HG02759 (cell line): Measurements from ENCODE around the gene NME4.
"Not testable (repeated sequence)": the region's sequence is repeated elsewhere in the genome, so short reads cannot be mapped to it uniquely, and the experiment has no call there.

ENCODE experiments used
- ATAC-seq: cut with Tn5 transposase; IDR thresholded peaks from one replicate; pipeline ENCODE4 v1.9.1; 2021; ENCODE audit warnings: mild to moderate bottlenecking, moderate library complexity; ENCODE audit not compliant: unreplicated experiment

Gene NME4

DNA sequence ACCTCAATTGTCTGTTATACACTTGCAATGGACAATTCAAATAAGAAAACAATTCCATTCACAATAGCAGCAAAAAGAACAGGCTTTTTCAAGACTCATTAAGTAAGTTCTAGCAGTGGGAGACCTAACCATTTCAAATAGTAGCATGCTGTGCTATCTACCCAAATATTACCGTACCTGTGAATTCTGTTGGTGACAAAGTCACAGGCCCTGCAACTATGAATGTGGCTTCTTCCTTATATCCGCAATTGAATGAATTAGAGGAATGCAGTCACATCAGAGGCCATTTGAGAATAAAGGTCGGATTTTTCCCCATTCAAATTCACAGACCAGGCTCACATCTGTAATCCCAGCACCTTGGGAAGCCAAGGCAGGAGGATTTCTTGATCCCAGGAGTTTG, 800 bp upstream of the NME4 start:
- ATAC-seq, result no peak

DNA sequence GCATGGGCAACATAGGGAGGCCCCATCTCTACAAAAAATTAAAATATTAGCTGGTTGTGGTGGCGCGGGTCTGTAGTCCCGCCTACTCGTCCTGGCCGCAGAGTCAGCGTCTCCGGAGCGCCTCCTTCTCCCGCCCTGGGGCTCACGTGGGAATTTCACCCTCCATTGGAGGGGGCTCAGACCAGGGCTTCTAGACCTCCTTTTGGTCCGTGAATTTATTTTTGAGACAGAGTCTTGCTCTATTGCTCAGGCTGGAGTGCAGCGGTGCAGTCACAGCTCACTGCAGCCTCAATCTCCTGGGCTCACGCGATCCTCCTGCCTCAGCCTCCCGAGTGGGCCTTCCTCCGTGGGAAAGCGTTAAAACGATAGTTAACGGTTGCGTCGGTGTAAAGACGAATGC, 394 bp upstream of the NME4 start:
- no peak for ATAC-seq

DNA sequence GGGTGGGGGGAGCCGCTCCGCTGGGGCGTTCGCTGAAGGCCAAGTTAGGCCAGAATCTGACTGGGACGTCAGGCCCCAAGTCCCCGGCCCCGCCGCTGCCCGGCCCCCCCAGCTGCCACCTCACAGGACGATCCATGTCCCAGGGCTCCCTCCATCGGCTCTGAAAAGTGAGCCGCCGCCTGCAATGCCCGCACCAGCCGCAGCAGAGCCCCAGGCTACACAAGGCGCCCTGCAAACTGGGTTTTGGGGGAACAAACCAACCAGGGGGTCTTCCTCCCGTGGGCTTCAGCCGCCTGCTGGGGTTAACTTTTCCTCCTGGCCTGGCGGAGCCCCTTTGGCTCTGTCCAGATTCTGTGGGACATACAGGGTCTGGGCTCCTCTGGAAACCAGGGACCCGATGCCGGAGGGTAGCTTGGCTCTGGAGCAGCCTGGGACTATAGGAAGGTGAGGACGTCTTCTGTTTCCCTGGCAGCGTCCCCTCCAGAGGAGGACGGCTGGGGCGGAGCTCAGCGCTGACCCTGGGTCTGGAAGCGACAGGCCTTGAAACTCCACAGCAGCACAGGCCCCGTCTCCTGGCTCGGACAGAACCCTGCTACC, 835 bp downstream of the NME4 start:
- no peak for ATAC-seq

DNA sequence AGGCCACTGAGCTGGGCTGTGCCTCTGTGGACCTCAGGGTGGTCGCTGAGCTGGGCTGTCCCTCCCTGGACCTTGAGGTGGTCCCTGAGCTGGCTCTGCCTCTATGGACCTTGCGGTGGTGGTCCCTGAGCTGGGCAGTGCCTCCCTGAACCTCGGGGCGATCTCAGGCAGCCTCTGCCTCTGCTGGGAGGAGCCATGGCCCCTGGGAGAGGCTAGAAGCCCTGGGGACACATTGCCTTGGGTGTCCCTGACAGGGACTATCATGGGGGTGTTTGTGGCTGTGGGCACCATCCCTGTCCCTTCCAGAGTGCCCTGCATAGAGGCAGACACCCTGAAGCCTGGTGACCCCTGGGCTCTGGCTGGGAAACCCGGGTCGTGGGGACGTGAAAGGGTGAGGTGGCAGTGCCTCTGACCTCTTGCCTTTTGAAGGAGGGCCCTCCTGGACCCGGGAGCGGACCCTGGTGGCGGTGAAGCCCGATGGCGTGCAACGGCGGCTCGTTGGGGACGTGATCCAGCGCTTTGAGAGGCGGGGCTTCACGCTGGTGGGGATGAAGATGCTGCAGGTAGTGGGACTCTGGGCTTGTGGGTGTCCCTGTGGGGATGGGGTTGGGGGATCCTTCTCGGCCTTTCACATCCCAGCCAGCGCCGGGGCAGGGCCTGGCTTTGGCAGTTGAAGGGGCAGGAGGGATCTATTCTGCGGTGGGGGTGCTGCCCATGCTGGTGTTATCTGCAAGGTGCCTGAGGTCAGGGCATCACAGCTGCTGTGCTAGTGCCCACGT, 1.8 kb downstream of the NME4 start:
- ATAC-seq, result no peak

DNA sequence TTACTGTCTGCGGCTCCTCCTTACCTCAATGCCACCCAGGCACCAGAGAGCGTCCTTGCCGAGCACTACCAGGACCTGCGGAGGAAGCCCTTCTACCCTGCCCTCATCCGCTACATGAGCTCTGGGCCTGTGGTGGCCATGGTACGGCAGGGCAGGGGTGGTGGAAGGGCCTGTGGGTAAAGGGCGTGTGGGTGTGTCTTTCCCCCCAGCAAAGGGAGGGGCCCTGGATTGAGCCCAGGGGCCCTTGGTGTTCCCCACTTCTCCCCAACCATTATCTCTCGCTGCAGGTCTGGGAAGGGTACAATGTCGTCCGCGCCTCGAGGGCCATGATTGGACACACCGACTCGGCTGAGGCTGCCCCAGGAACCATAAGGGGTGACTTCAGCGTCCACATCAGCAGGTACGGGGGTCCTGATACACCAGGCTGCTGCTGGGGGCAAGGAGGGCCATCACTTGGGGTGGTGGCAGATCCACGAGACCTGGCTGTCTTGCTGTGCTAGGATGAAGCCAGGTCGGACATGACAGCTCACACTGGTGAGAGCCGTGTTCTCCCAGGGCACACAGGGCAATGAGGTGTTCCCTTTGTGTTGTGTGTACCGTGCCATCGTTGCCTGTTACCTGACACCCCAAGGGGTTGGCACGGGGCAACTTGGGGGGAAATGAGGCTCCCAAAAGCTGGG, 2.5 kb downstream of the NME4 start:
- ATAC-seq, result no peak

DNA sequence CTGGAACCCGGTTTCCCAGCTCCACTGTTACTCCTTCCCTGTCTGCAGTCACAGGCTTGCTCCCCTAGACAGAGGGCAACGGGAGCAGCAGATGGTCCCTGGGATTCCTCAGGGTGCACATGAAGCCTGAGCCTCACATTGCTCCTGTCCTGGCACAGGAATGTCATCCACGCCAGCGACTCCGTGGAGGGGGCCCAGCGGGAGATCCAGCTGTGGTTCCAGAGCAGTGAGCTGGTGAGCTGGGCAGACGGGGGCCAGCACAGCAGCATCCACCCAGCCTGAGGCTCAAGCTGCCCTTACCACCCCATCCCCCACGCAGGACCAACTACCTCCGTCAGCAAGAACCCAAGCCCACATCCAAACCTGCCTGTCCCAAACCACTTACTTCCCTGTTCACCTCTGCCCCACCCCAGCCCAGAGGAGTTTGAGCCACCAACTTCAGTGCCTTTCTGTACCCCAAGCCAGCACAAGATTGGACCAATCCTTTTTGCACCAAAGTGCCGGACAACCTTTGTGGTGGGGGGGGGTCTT, 3.1 kb downstream of the NME4 start:
- no peak for ATAC-seq

DNA sequence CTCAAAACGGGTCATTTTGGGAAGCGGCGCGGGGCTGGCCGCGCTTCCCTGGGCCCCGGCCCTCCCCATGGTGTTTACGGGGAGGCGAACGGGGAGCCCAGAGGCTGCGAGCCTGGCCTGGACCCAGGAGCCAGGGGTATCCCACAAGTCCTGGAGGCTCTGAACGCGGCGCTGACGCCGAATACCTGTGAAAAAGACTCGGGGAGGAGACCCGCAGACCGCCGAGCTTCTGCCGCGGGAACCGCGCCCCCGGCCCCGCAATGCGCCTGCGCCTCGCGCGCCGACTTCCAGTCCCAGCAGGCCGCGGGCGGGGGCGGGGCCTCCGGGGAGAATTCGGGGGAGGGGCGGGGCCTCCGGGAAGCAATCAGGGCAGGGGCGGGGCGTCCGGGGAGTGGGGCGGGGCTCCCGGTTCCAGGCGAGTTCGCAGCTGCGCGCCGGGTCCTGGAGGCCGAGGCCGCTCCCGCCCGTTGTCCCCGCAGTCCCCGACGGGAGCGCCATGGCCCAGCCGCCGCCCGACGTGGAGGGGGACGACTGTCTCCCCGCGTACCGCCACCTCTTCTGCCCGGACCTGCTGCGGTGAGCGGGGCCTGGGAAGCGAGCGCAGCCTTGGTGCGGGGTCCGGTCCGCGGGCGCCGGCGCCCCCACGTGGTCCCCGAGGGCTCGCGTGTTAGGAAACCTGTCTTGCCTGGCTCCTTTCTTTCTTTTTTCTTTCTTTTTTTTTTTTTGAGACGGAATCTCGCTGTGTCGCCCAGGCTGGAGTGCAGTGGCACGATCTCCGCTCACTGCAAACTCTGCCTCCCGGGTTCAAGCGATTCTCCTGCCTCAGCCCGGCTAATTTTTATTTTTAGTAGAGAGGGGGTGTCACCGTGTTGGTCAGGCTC, 4.7 kb downstream of the NME4 start, which contains the start of gene DECR2:
DECR2 (plus strand) TSS at position 418 of the 881 bp plus-strand sequence; CDS start at position 497, 79 bp downstream.
- ATAC-seq, result peak; percentile 72

DNA sequence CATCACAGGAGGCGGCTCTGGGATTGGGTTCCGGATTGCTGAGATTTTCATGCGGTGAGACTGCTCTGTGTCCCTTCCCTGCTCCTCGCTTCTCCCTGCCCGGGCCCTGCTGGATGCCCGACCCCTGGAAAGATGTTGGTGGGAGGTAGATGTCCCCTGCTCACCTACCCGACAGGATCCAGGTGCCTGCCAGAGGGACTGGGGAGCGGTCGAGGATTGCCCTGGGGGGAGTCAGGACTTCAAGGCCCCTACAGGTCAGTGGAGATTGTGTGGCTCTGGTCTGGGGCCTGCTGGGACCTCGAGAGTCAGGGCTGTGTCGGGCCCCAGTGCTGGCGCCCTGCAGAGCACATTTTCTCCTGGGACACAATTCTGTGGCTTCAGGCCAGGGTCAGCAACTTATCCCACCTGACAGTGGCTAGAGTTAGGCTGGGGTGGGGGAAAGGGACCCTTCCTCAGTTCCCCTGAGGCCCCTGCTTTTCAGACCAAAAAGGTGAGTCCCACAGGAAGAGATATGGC, 8.0 kb downstream of the NME4 start:
- ATAC-seq, result no peak

DNA sequence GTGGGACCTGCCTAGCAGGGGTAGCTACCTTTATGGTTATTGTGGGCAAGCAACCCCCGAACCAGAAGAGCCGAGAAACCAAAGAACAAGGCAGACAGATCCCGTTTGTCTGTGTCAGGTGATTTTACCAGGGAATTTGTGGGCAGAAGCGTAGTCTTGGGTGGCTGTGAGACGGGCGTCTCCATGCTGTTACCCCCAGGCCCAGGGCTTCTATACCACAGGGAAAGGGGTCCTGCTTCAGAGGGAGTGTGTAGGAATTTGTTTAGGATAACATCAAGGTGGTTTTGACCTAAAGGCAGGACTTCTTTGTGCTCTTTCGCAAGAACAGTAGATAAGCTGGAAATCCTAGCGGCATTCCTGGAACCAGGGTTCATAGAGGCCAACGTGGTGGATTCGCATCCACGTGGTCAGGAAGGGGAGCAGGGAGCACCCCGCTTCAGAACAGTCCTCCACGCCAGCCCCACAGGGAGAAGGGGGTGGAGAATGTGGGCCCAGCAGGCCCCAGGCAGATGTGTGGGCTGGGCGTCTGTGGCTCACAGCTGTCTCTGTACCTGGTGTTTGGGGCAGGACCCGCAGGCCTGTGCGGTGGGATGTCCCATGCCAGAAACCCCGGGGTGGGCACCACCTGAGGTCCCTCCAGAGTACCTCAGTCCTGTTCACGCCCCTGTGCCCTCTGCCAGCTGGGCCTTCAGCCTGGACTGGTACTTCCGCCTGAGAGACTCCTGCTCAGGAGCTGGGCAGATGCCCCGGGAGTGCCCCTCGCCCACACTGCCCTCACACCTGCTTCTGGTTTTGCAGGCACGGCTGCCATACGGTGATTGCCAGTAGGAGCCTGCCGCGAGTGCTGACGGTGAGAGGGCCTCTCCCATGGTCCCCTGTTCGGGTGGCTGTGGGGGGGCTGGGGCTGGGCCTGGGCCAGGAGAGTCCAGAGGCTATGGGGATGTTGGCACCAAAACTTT, 8.8 kb downstream of the NME4 start:
- no peak for ATAC-seq

DNA sequence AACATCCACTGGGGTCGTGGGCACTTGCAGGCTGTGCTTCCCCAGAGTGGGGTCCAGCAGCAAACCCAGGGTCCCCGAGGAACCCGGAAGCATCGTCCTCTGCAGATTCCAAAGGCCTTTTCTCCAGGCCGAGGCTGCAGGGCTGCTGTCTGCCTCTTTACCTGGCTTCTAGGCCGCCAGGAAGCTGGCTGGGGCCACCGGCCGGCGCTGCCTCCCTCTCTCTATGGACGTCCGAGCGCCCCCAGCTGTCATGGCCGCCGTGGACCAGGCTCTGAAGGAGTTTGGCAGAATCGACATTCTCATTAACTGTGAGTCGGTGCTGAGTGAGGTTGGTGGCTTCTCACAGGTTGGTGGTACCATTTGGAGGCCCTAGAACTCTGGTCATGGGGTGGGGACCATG, 10.3 kb downstream of the NME4 start:
- no peak for ATAC-seq

DNA sequence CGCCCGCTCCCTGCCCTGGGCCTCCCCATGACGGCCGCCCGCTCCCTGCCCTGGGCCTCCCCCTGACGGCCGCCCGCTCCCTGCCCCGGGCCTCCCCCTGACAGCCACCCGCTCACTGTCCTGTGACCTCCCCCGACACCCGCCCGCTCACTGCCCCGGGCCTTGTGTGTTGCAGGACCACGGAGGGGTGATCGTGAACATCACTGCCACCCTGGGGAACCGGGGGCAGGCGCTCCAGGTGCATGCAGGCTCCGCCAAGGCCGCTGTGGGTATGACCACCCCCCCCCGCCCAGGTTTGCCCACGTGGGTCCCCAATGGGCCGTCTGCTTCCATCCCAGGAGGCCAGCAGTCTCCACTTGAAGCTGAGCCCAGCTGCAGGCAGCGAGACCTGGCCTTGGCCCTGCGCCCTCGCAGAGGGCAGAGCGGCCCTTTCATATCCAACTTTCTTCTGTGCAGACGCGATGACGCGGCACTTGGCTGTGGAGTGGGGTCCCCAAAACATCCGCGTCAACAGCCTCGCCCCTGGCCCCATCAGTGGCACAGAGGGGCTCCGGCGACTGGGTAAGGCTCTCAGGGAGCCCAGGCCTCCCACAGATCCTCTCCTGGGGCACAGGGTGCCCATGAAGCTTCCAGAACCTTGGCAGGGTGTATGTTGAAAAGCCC, 13.6 kb downstream of the NME4 start:
- no peak for ATAC-seq

DNA sequence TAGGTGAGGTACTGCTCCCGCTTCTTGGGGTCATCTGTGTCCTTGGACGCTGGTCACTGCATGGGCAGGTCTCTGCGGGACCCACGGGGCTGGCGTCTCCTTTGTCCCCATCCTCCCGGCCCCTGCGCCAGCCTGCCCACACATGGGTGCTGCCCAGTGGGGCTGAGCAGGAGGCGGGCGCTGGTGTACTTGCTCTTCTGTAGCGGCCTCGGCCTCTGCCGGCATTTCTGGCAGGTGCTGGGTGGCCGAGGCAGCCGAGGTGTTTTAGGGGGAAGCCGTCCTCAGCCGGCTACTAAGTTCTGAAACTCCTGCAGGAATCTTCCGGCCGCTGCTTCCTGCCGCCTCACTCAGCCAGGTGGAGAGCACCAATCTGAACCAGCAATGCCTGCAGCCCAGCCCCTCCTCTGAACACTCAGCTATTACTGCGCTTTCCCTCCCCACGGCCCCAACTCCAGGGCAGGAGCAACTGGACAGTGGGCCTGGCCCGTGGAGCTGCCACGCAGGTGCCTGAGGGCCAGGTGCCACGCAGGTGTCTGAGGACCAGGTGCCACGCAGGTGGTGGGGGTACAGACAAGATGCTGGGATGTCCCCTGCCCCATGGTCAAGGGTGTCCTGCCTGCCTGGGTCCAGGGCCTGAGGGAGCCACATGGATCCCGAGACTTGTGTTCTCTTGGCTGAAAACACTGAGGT, 14.7 kb downstream of the NME4 start:
- no peak for ATAC-seq

DNA sequence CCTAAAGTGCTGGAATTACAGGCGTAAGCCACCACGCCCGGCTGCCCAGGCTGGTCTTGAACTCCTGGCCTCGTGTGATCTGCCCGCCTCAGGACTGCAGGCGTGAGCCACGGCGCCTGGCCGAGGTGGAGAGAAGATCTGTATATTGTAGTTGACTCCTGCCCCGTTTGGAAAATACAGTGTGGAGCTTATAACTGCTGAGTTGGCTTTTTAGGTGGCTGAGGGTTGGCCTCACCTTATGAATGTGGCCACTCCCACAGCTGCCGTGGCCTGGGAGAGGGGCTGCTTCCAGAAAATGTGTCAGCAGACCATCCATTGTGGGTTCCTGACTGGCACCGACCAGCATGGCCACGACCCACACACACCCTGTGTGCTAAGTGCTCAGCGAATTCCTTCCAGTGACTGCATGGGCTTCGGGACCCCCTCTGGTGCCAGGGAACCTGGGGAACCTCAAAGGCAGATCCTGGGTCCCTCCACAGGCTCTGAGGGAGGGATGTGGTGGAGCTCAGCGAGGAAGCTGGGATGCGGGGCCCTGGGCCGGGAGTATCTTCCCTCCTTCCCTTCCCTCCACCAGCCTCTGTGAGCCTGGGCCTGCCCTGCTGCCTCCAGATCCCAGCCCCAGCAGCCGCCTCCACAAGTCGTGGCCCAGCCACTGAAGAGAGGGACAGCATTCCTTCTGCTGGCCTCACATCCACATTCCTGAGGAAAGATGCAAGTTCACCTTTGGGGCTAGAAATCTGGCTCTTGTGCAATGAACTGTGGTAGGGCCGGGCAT, 17.6 kb downstream of the NME4 start:
- no peak for ATAC-seq

DNA sequence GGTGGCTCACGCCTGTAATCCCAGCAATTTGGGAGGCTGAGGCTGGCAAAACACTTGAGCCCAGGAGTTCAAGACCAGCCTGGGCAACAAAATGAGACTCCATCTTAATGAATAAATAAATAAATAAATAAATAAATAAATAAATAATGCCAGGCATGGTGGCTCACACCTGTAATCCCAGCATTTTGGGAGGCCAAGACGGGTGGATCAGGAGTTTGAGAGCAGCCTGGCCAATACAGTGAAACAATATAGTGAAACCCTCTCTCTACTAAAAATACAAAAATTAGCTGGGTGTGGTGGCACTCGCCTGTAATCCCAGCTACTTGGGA, 18.1 kb downstream of the NME4 start:
- not testable (repeated sequence) for ATAC-seq

DNA sequence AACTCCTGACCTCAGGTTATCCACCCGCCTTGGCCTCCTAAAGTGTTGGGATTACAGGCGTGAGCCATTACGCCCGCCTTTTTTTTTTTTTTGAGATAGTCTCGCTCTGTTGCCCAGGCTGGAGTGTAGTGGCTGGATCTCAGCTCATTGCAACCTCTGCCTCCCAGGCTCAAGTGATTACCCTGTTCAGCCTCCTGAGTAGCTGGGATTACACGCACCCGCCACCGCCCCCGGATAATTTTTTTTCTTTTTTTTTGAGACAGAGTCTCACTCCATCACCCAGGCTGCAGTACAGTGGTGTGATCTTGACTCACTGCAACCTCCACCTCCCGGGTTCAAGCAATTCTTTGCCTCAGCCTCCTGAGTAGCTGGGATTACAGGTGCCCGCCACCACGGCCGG, 25.2 kb downstream of the NME4 start:
- not testable (repeated sequence) for ATAC-seq

DNA sequence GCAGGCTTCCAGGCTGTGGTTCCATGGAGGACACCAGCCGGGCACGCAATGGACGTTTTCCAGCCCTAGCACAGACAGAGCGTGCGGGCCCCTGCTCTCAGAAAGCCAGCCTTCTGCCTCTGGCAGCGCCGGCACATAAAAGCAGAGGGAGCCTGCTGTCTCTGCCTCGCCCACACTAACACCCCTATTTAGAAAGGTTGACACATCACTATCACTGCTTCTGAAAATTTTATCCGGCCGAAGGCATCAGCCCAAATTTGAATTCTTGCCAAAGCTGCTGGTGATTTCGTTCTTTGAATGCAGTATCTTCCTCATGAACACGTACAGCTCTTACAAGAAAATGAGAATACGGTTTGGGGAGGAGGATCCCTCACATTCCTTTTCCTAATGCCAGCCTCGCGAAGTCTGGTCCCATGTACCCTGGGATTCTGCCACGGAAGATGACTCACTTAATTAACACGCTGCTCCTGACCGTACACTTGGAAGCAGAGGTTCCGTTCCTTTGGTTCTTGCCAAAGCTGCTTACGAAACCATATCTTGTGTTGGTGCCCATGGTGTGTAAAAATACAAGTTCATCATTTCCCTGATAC, 27.1 kb downstream of the NME4 start:
- ATAC-seq, result no peak

DNA sequence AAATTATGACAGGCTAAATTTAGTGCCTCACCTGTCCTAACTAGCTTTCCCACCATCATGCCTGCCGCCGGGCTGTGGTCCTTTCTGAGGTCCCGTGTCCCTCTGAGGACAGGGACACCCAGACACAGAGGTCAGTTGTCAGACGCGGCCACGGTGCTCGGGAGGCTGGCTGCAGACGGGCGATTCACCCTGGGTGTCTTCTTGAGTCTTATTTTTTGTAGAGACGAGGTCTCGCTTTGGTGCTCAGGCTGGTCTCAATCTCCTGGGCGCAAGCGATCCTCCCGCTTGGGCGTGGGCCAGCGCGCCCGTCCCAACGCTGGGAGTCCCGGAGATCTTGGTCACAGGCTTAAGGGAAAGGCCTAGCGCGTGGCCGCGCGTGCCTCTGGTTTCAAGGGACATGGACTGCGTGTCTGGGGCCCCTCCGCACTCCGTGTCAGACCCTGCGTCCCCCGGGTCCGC, 27.7 kb downstream of the NME4 start:
- ATAC-seq, result no peak
